Stomach (tissue), 9 donors: Measurements from ENCODE around the gene NDUFV1. TPM values are rescaled to one million over a fixed set of nuclear protein-coding genes. Genes with fewer than 3 reads are reported as not detected.
"Not testable (repeated sequence)": the region's sequence is repeated elsewhere in the genome, so short reads cannot be mapped to it uniquely, and the experiment has no call there.

ENCODE experiments used
- DNase-seq, 2 donors: peaks; one replicate each; pipeline versions ENCODE4 v3.0.0 to v3.0.0-alpha.2; 2013 to 2019
- H3K27ac ChIP-seq, 5 donors: fragments of 200-600 bp in 4 of 5; sonication (generic) in 4 of 5; one replicate each; pipeline ENCODE4 v1.5.1; 2013 to 2019; ENCODE audit warnings: mild to moderate bottlenecking in 1 of 5, moderate library complexity in 1 of 5
- H3K27me3 ChIP-seq, 3 donors: fragments of 200-600 bp; sonication (generic); one replicate each; pipeline ENCODE4 v1.5.1; 2017 to 2019; ENCODE audit warnings: mixed run types in 1 of 3
- H3K36me3 ChIP-seq, 4 donors: fragments of 200-600 bp; sonication (generic); 1 replicate in 3 of 4; 2 replicates in 1 of 4; pipeline ENCODE4 v1.5.1; 2016 to 2019
- H3K4me1 ChIP-seq, 4 donors: fragments of 200-600 bp; sonication (generic); one replicate each; pipeline ENCODE4 v1.5.1; 2016 to 2019
- H3K4me3 ChIP-seq, 4 donors: fragments of 200-600 bp; sonication (generic) in 3 of 4; one replicate each; pipeline ENCODE4 v1.5.1; 2016 to 2019; ENCODE audit warnings: mild to moderate bottlenecking in 1 of 4
- H3K9me3 ChIP-seq, 4 donors: fragments of 200-600 bp; sonication (generic); one replicate each; pipeline ENCODE4 v1.5.1; 2016 to 2019
- EP300 ChIP-seq: sonication (generic); formaldehyde crosslinking; IDR thresholded peaks from one replicate; pipeline ENCODE4 v1.6.1; 2017; ENCODE audit warnings: antibody characterized with exemption
- POLR2A ChIP-seq, 4 donors: fragments of 450-650 bp; IDR thresholded peaks; one replicate each; pipeline ENCODE4 v1.6.1; 2016; ENCODE audit warnings: antibody characterized with exemption in 4 of 4, control low read depth in 2 of 4, mild to moderate bottlenecking in 1 of 4, moderate library complexity in 1 of 4
- POLR2AphosphoS5 ChIP-seq, 3 donors: sonication (generic); formaldehyde crosslinking; IDR thresholded peaks; one replicate each; pipeline ENCODE4 v1.6.1; 2016; ENCODE audit warnings: antibody characterized with exemption in 3 of 3
- WGBS, 5 donors: extraction: QIAGEN DNeasy Blood & Tissue Kit in 3 of 5; methylation state at CpG; one replicate each; pipeline versions ENCODE4 v1.1.5 to v1.1.7; 2013 to 2018; 5-methylcytosine and 5-hydroxymethylcytosine counted together
- intact Hi-C: fragments of 100-400 bp; cut with DNase I; formaldehyde crosslinking; loops from one replicate; pipeline ENCODE4 v1.15.1; 2023; ENCODE audit warnings: low total_unique reads
- polyA plus RNA-seq, 3 donors: library from polyadenylated mRNA; stranded (reverse); fragments of 200-250 nt; gene quantifications; one replicate each; pipeline ENCODE4 v1.2.3, GENCODE V29; 2013
- small RNA-seq, 4 donors: library from RNA; depleted of rRNA; stranded (forward); fragments of <200 nt; gene quantifications; one replicate each; pipeline ENCODE3, GENCODE V24; 2016
- total RNA-seq, 5 donors: library from RNA; depleted of rRNA; stranded (reverse); fragments of >200 nt; gene quantifications; one replicate each; pipeline versions ENCODE4 v1.1.0 to v1.2.3, GENCODE V29; 2014 to 2016
- TF ChIP-seq, protein P1 (sequence below), 7 experiments: fragments of 450-650 bp in 4 of 7; fragments of 200-600 bp in 3 of 7; sonication (generic) in 3 of 7; IDR thresholded peaks; one replicate each; pipeline ENCODE4 v1.5.1; 2016 to 2019; ENCODE audit warnings: antibody characterized with exemption in 7 of 7, control low read depth in 2 of 7, mild to moderate bottlenecking in 1 of 7
- donor health status: healthy with polysubstance abuse.
- donor health status: Bipolar disorder and iron deficiency.
- donor health status: healthy.

Gene NDUFV1
- total and polyA plus RNA-seq, 8 donors = 148 to 806 (median 200) TPM

GRCh38 chr11:67657300-67657699 lies 50.6 kb downstream of the NDUFV1 start:
- peaks cover 6 to 32% (median 12%) of the 10 kb centered on the region in 4 donors for H3K4me1 ChIP-seq
- H3K27ac ChIP-seq = peak overlapping the region in 4 of 5 donors; percentile 6 to 69 (median 35)
- no peak for DNase-seq
- TF ChIP-seq, protein P1, sequence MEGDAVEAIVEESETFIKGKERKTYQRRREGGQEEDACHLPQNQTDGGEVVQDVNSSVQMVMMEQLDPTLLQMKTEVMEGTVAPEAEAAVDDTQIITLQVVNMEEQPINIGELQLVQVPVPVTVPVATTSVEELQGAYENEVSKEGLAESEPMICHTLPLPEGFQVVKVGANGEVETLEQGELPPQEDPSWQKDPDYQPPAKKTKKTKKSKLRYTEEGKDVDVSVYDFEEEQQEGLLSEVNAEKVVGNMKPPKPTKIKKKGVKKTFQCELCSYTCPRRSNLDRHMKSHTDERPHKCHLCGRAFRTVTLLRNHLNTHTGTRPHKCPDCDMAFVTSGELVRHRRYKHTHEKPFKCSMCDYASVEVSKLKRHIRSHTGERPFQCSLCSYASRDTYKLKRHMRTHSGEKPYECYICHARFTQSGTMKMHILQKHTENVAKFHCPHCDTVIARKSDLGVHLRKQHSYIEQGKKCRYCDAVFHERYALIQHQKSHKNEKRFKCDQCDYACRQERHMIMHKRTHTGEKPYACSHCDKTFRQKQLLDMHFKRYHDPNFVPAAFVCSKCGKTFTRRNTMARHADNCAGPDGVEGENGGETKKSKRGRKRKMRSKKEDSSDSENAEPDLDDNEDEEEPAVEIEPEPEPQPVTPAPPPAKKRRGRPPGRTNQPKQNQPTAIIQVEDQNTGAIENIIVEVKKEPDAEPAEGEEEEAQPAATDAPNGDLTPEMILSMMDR (IDR thresholded peaks at IDR 0.05) = no peak
- TF ChIP-seq POLR2AphosphoS5 (IDR thresholded peaks at IDR 0.05) (no peak), POLR2A (IDR thresholded peaks at IDR 0.05) (no peak), EP300 (no peak)
- no peak overlapping the region for H3K4me3 ChIP-seq
- peaks cover 0 to 3% (median 0%) of the 10 kb centered on the region in 4 donors for H3K9me3 ChIP-seq
- WGBS, 5 donors = 24 to 36% (median 28%) methylated on average over 3 of the region's 3 CpGs
- intact Hi-C loops = no loop called here
- H3K36me3 ChIP-seq = no peaks in the 10 kb centered on the region
- H3K27me3 ChIP-seq = no peaks in the 10 kb centered on the region

DNA sequence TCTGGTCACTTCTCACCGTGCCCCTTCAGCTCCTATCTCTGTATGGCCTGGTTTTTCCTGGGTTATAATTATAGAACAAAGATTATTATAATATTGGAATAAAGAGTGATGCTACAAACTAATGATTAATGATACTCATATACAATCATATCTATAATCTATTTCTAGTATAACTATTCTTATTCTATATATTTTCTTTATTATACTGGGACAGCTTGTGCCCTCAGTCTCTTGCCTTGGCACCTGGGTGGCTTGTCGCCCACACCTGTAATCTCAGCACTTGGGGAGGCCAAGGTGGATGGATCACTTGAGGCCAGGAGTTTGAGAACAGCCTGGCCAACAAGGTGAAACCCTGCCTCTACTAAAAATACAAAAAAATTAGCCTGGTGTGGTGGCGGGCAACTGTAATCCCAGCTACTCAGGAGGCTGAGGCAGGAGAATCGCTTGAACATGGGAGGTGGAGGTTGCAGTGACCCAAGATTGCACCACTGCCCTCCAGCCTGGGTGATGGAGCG lies 53.0 kb downstream of the NDUFV1 start:
- H3K27me3 ChIP-seq, H3K4me3 ChIP-seq, H3K36me3 ChIP-seq, H3K27ac ChIP-seq, intact Hi-C loops, DNase-seq, H3K9me3 ChIP-seq: not testable (repeated sequence)
- TF ChIP-seq, protein P1 (IDR thresholded peaks at IDR 0.05) = peak in 1 of 7 experiments; percentile 11
- H3K4me1 ChIP-seq = peaks cover 6 to 23% (median 12%) of the 10 kb centered on the region in 4 donors
- 57 to 61% (median 59%) methylated on average over 5 of the region's 5 CpGs for WGBS, 5 donors

- DNase-seq, intact Hi-C loops, H3K27ac ChIP-seq, H3K9me3 ChIP-seq, H3K4me3 ChIP-seq, H3K36me3 ChIP-seq, H3K27me3 ChIP-seq: not testable (repeated sequence)
- peaks cover 6 to 23% (median 12%) of the 10 kb centered on the region in 4 donors for H3K4me1 ChIP-seq
- 62 to 77% (median 74%) methylated on average over 5 of the region's 5 CpGs for WGBS, 5 donors
Measured at GRCh38 chr11:67660752-67661151, 54.0 kb downstream of the NDUFV1 start.

Small RNA genes within 50 kb of the gene (small RNA-seq; reads per million reads assigned to genes)
- gene AP003385.3 = 0 reads per million in 4 donors

Other genes starting within 250 kb of the NDUFV1 start
- 10 to 100 TPM in 3 of 5 donors, 1 to 10 TPM in 1, not detected in 1; 2.6 to 69.2 (median 17.8) TPM for gene CLCF1, start 233.3 kb upstream of the NDUFV1 start, total RNA-seq
- gene CLCF1, start 233.3 kb upstream of the NDUFV1 start, polyA plus RNA-seq = 1 to 10 TPM; 2.7 to 5.4 (median 3.2) TPM
- gene RAD9A, start 214.9 kb upstream of the NDUFV1 start, total RNA-seq = 10 to 100 TPM in 4 of 5 donors, 1 to 10 TPM in 1; 7.0 to 88.9 (median 29.5) TPM
- gene RAD9A, start 214.9 kb upstream of the NDUFV1 start, polyA plus RNA-seq = 10 to 100 TPM; 11.8 to 30.3 (median 17.0) TPM
- 100 to 1,000 TPM in 2 of 5 donors, 10 to 100 TPM in 3; 28.6 to 229 (median 97.9) TPM for gene PPP1CA, start 205.1 kb upstream of the NDUFV1 start, total RNA-seq
- 100 to 1,000 TPM; 109 to 203 (median 153) TPM for gene PPP1CA, start 205.1 kb upstream of the NDUFV1 start, polyA plus RNA-seq
- 10 to 100 TPM in 1 of 5 donors, 1 to 10 TPM in 3, under 1 TPM in 1; 0.29 to 12.0 (median 3.5) TPM for gene TBC1D10C, start 202.9 kb upstream of the NDUFV1 start, total RNA-seq
- 1 to 10 TPM; 2.8 to 6.1 (median 5.5) TPM for gene TBC1D10C, start 202.9 kb upstream of the NDUFV1 start, polyA plus RNA-seq
- gene CARNS1, start 191.3 kb upstream of the NDUFV1 start, total RNA-seq = 10 to 100 TPM in 3 of 5 donors, 1 to 10 TPM in 1, under 1 TPM in 1; 0.29 to 33.3 (median 15.4) TPM
- gene CARNS1, start 191.3 kb upstream of the NDUFV1 start, polyA plus RNA-seq = 1 to 10 TPM in 2 of 3 donors, under 1 TPM in 1; 0.88 to 3.4 (median 2.4) TPM
- 100 to 1,000 TPM in 2 of 5 donors, 10 to 100 TPM in 3; 29.7 to 434 (median 82.3) TPM for gene RPS6KB2, start 178.4 kb upstream of the NDUFV1 start, total RNA-seq
- gene RPS6KB2, start 178.4 kb upstream of the NDUFV1 start, polyA plus RNA-seq = 10 to 100 TPM; 49.3 to 74.1 (median 68.9) TPM
- gene PTPRCAP, start 169.3 kb upstream of the NDUFV1 start, total RNA-seq = 10 to 100 TPM in 1 of 5 donors, 1 to 10 TPM in 2, not detected in 2; 1.7 to 15.2 (median 3.5) TPM
- 10 to 100 TPM in 2 of 3 donors, 1 to 10 TPM in 1; 4.5 to 25.3 (median 20.2) TPM for gene PTPRCAP, start 169.3 kb upstream of the NDUFV1 start, polyA plus RNA-seq
- 100 to 1,000 TPM in 2 of 5 donors, 10 to 100 TPM in 3; 48.3 to 160 (median 82.2) TPM for gene CORO1B, start 163.5 kb upstream of the NDUFV1 start, total RNA-seq
- gene CORO1B, start 163.5 kb upstream of the NDUFV1 start, polyA plus RNA-seq = 100 to 1,000 TPM in 2 of 3 donors, 10 to 100 TPM in 1; 84.4 to 125 (median 104) TPM
- not detected for gene GPR152, start 154.2 kb upstream of the NDUFV1 start, total RNA-seq
- gene GPR152, start 154.2 kb upstream of the NDUFV1 start, polyA plus RNA-seq = not detected
- gene CABP4, start 151.6 kb upstream of the NDUFV1 start, total RNA-seq = under 1 TPM in 3 of 5 donors, not detected in 2; 0.43 to 0.73 (median 0.45) TPM
- 1 to 10 TPM in 2 of 3 donors, under 1 TPM in 1; 0.50 to 1.7 (median 1.7) TPM for gene CABP4, start 151.6 kb upstream of the NDUFV1 start, polyA plus RNA-seq
- gene TMEM134, start 137.7 kb upstream of the NDUFV1 start, total RNA-seq = 100 to 1,000 TPM in 3 of 5 donors, 10 to 100 TPM in 2; 57.6 to 392 (median 174) TPM
- 100 to 1,000 TPM; 118 to 130 (median 126) TPM for gene TMEM134, start 137.7 kb upstream of the NDUFV1 start, polyA plus RNA-seq
- 100 to 1,000 TPM in 1 of 5 donors, 10 to 100 TPM in 4; 36.4 to 140 (median 60.7) TPM for gene AIP, start 123.9 kb upstream of the NDUFV1 start, total RNA-seq
- gene AIP, start 123.9 kb upstream of the NDUFV1 start, polyA plus RNA-seq = 10 to 100 TPM; 75.5 to 86.6 (median 84.2) TPM
- gene PITPNM1, start 101.6 kb upstream of the NDUFV1 start, total RNA-seq = 100 to 1,000 TPM in 1 of 5 donors, 10 to 100 TPM in 4; 12.3 to 133 (median 42.4) TPM
- 10 to 100 TPM; 15.9 to 18.9 (median 17.3) TPM for gene PITPNM1, start 101.6 kb upstream of the NDUFV1 start, polyA plus RNA-seq
- gene CDK2AP2, start 98.8 kb upstream of the NDUFV1 start, total RNA-seq = 10 to 100 TPM in 4 of 5 donors, 1 to 10 TPM in 1; 8.3 to 68.3 (median 52.7) TPM
- gene CDK2AP2, start 98.8 kb upstream of the NDUFV1 start, polyA plus RNA-seq = 10 to 100 TPM; 60.9 to 95.9 (median 74.7) TPM
- gene CABP2, start 83.5 kb upstream of the NDUFV1 start, total RNA-seq = not detected
- not detected for gene CABP2, start 83.5 kb upstream of the NDUFV1 start, polyA plus RNA-seq
- gene GSTP1, start 23.1 kb upstream of the NDUFV1 start, total RNA-seq = 100 to 1,000 TPM; 393 to 726 (median 523) TPM
- 1,000 to 10,000 TPM in 2 of 3 donors, 100 to 1,000 TPM in 1; 670 to 2,840 (median 1,703) TPM for gene GSTP1, start 23.1 kb upstream of the NDUFV1 start, polyA plus RNA-seq
- gene NUDT8, start 23.0 kb downstream of the NDUFV1 start, total RNA-seq = 100 to 1,000 TPM in 1 of 5 donors, 1 to 10 TPM in 2, not detected in 2; 4.6 to 333 (median 8.8) TPM
- 10 to 100 TPM; 15.0 to 41.0 (median 19.5) TPM for gene NUDT8, start 23.0 kb downstream of the NDUFV1 start, polyA plus RNA-seq
- gene TBX10, start 32.8 kb downstream of the NDUFV1 start, total RNA-seq = not detected
- not detected for gene TBX10, start 32.8 kb downstream of the NDUFV1 start, polyA plus RNA-seq
- 10 to 100 TPM in 1 of 5 donors, 1 to 10 TPM in 2, under 1 TPM in 1, not detected in 1; 0.45 to 17.1 (median 1.1) TPM for gene ACY3, start 43.8 kb downstream of the NDUFV1 start, total RNA-seq
- gene ACY3, start 43.8 kb downstream of the NDUFV1 start, polyA plus RNA-seq = 1 to 10 TPM; 7.5 to 9.1 (median 8.7) TPM
- gene ALDH3B2, start 67.7 kb downstream of the NDUFV1 start, total RNA-seq = under 1 TPM in 1 of 5 donors, not detected in 4; 0.89 TPM
- 10 to 100 TPM in 1 of 3 donors, not detected in 2; 23.5 TPM for gene ALDH3B2, start 67.7 kb downstream of the NDUFV1 start, polyA plus RNA-seq